Skin epidermis (tissue), 12 donors: ENCODE measurements around the gene CPNE8.

Experiments used
- H3K27ac ChIP-seq, 21 experiments: fragments of 200-600 bp; sonication (generic) in 11 of 21; one replicate each; pipeline ENCODE4 v1.5.0; 2020; ENCODE audit warnings: mild to moderate bottlenecking in 3 of 21, inconsistent platforms in 2 of 21, moderate library complexity in 2 of 21
- H3K4me3 ChIP-seq, 7 experiments: fragments of 200-600 bp; sonication (generic) in 2 of 7; one replicate each; pipeline ENCODE4 v1.5.0; 2020; ENCODE audit warnings: inconsistent platforms in 2 of 7, mild to moderate bottlenecking in 2 of 7, moderate library complexity in 1 of 7

Gene CPNE8

GRCh38 chr12:38847247-38847646, 58.1 kb downstream of the CPNE8 start:
- Histone ChIP-seq H3K27ac (no peak overlapping the region), H3K4me3 (no peak overlapping the region)

GRCh38 chr12:38844267-38844666, 61.1 kb downstream of the CPNE8 start:
- Histone ChIP-seq H3K27ac (no peak overlapping the region), H3K4me3 (no peak overlapping the region)

- Histone ChIP-seq H3K4me3 (no peak overlapping the region), H3K27ac (no peak overlapping the region)
These were observed 67.1 kb downstream of the CPNE8 start for GRCh38 chr12:38838056-38838850.

GRCh38 chr12:38831715-38832114, 73.7 kb downstream of the CPNE8 start:
- Histone ChIP-seq H3K4me3 (no peak overlapping the region), H3K27ac (no peak overlapping the region)

DNA sequence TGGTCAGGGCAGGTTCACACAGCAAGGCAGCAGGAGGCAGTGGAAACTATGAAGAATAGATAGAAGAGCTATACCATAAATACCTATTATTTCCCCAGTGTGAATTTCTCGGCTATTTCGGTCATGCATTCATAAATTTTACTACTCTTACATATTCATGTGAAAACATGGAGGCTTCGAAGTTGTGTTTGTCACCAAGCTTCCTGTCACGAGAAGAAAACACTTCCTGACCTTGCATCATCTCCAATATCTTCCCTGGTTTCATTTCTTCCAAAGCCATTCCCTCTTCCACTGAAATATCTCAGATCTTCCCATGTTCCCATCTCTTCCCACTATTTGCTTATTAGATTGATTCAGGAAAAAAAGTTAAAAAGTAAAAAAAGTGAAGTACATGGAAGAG, 80.4 kb downstream of the CPNE8 start:
- Histone ChIP-seq H3K4me3 (no peak overlapping the region), H3K27ac (no peak overlapping the region)

- no peak overlapping the region for H3K27ac ChIP-seq
These were observed 81.7 kb downstream of the CPNE8 start for GRCh38 chr12:38823738-38824137.

DNA sequence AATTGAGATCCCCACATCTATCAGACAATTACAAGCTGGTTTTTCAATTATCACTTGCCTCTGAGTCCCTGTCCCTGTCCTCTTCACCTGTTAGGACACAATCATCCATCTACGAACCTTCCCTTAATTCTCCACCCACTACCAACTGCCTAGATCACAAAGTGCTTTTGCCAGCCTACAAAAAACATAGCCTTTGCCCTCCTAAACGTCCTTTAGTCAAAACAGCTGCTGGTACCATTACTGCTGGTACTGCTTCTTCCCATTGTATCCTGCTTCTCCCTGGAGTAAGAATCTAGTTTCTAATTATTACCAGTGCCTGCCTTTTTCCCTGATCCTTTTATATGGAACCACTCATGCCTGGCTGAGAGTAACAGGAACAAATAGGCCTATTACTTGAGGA, 82.1 kb downstream of the CPNE8 start:
- no peak overlapping the region for H3K27ac ChIP-seq
- H3K4me3 ChIP-seq: no peak overlapping the region

More at GRCh38 chr12:38823738-38824137, 81.7 kb downstream of the CPNE8 start:
- no peak overlapping the region for H3K4me3 ChIP-seq

GRCh38 chr12:38817942-38818341, 87.4 kb downstream of the CPNE8 start:
- Histone ChIP-seq H3K4me3 (no peak overlapping the region), H3K27ac (no peak overlapping the region)

- Histone ChIP-seq H3K4me3 (no peak overlapping the region), H3K27ac (no peak overlapping the region)
These were observed 91.5 kb downstream of the CPNE8 start for GRCh38 chr12:38813923-38814322.

- H3K4me3 ChIP-seq: no peak overlapping the region
- H3K27ac ChIP-seq: no peak overlapping the region
These were observed 93.5 kb downstream of the CPNE8 start for GRCh38 chr12:38811814-38812356.

DNA sequence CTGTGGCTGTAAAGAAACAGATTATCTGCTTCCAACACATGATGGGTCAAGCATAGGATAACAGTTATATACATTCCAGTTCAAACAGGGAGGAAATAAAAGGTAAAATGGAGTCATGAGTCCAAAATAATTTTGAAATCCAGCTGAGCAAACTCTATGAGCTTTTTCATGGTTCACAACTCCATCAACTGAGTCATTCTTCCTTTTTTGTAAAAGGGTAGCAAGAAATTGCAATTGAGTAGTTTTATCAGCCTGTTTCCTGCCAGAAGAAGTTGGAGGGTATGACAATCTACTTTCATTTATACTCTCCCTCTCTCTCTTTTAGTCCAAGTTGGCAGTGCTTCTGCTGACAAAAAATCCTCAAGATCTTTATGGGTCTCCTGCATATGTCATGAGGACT, 95.6 kb downstream of the CPNE8 start:
- Histone ChIP-seq H3K27ac (no peak overlapping the region), H3K4me3 (no peak overlapping the region)

GRCh38 chr12:38788106-38788505, 117.3 kb downstream of the CPNE8 start:
- H3K27ac ChIP-seq: no peak overlapping the region

GRCh38 chr12:38785381-38785780, 120.0 kb downstream of the CPNE8 start:
- no peak overlapping the region for H3K4me3 ChIP-seq
- no peak overlapping the region for H3K27ac ChIP-seq

More at GRCh38 chr12:38788106-38788505, 117.3 kb downstream of the CPNE8 start:
- no peak overlapping the region for H3K4me3 ChIP-seq

- no peak overlapping the region for H3K27ac ChIP-seq
- no peak overlapping the region for H3K4me3 ChIP-seq
These were observed 122.1 kb downstream of the CPNE8 start for GRCh38 chr12:38783304-38783703.

DNA sequence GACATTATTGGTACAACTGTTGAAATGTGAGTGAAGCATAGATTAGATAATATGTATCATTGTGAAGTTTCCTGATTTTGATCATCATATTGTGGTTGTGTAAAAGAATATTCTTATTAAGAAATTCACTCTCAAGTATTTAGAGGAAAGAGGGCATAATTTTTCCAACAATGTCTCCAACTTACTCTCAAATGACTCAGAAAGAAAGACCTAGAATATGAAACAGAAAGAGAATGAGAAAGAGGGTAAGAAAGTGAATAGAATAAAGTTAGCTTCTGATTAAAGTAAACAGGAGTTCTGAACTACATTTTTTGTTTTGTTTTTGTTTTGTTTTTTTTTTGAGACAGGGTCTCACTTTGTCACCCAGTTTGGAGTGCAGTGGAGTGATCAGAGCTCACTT, 123.0 kb downstream of the CPNE8 start:
- H3K27ac ChIP-seq: no peak overlapping the region
- no peak overlapping the region for H3K4me3 ChIP-seq

- Histone ChIP-seq H3K4me3 (no peak overlapping the region), H3K27ac (no peak overlapping the region)
These were observed 128.7 kb downstream of the CPNE8 start for GRCh38 chr12:38776647-38777046.

DNA sequence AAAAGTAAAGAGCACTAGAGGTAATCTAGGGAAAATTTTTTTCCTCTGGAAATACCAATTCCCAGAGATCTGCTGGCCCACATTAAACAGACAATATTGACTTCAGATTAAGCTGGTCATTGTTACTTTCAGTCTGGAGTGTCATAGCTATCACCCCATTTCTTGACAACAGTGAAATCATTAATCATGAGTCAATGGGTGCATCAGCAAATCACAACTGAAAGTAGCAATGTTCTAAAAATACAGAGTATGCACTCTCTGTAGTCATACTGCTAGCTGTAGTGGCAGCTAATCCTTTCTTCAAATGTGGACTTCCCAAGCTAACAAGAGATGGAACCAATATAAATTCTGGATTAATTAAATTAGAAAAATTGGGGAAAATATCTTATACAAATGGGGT, 129.9 kb downstream of the CPNE8 start:
- no peak overlapping the region for H3K27ac ChIP-seq
- H3K4me3 ChIP-seq: no peak overlapping the region

GRCh38 chr12:38772437-38772836, 133.0 kb downstream of the CPNE8 start:
- Histone ChIP-seq H3K4me3 (no peak overlapping the region), H3K27ac (no peak overlapping the region)

DNA sequence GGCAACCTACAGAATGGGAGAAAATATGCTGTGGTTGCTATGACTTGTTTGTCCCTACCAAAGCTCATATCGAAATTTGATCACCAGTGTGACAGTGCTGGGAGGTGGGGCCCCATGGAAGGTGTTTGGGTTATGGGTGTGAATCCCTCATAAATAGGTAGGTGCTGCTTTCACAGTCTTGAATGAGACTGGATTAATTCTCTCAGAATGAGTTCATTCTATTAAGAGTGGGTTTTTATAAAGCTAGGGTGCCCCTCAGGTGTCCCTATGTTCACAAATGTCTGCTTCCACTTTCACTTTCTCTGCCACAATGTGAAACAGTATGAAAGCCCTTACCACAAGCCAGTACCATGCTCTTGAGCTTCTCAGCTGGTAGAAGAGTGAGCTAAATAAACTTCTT, 133.5 kb downstream of the CPNE8 start:
- no peak overlapping the region for H3K4me3 ChIP-seq

GRCh38 chr12:38761636-38762342, 143.6 kb downstream of the CPNE8 start:
- Histone ChIP-seq H3K4me3 (no peak overlapping the region), H3K27ac (no peak overlapping the region)

More for the DNA sequence above, 133.5 kb downstream of the CPNE8 start:
- H3K27ac ChIP-seq: no peak overlapping the region

GRCh38 chr12:38761111-38761510, 144.3 kb downstream of the CPNE8 start:
- no peak overlapping the region for H3K27ac ChIP-seq

More at GRCh38 chr12:38761111-38761510, 144.3 kb downstream of the CPNE8 start:
- H3K4me3 ChIP-seq: no peak overlapping the region
